ENCODE results near the gene PRSS58. TPM values are rescaled to one million over a fixed set of nuclear protein-coding genes. Genes with fewer than 3 reads are reported as not detected.

The PRSS58 gene
- total RNA-seq, 1 experiment from 2014 or later: not detected

Other genes starting within 250 kb of the PRSS58 start
- not detected in 2 replicates for gene MGAM2, start 146.3 kb downstream of the PRSS58 start, total RNA-seq (2014; rRNA removed; shearing (Covaris generic))